Adipocyte (in vitro differentiated cells): Measurements from ENCODE around the gene TAS1R3.

ENCODE experiments used
- DNase-seq: peaks from one replicate; pipeline ENCODE4 v3.0.0-alpha.2; 2015; ENCODE audit warnings: low read depth
- H3K27me3 ChIP-seq: replicated peaks from 2 replicates; pipeline ENCODE4 v1.7.0; 2013; ENCODE audit warnings: mild to moderate bottlenecking, low read length, moderate library complexity; ENCODE audit not compliant: control insufficient read depth, insufficient read depth
- H3K36me3 ChIP-seq: 2 replicates; pipeline ENCODE4 v1.7.0; 2013; ENCODE audit warnings: low read length, mild to moderate bottlenecking, moderate library complexity; ENCODE audit not compliant: control insufficient read depth, insufficient read depth, severe bottlenecking
- H3K4me1 ChIP-seq: 2 replicates; pipeline ENCODE4 v1.7.0; 2013; ENCODE audit warnings: mild to moderate bottlenecking, low read length, moderate library complexity; ENCODE audit not compliant: control insufficient read depth, insufficient read depth
- H3K4me3 ChIP-seq: 2 replicates; pipeline ENCODE4 v1.7.0; 2013; ENCODE audit warnings: mild to moderate bottlenecking, low read length, moderate library complexity
- H3K9ac ChIP-seq: 2 replicates; pipeline ENCODE4 v1.7.0; 2013; ENCODE audit warnings: mild to moderate bottlenecking, low read length, moderate library complexity
- H3K9me3 ChIP-seq: 2 replicates; pipeline ENCODE4 v1.7.0; 2013; ENCODE audit warnings: mild to moderate bottlenecking, low read length, moderate library complexity; ENCODE audit not compliant: control insufficient read depth

TAS1R3 gene

GRCh38 chr1:1373051-1373814 lies 42.2 kb downstream of the TAS1R3 start:
- peaks cover 41% of the 10 kb centered on the region for H3K4me1 ChIP-seq
- no peaks in the 10 kb centered on the region for H3K9me3 ChIP-seq
- peak overlapping the region; percentile 91 for H3K4me3 ChIP-seq
- H3K27me3 ChIP-seq, result no peaks in the 10 kb centered on the region
- peak overlapping the region; percentile 99 for H3K9ac ChIP-seq
- H3K36me3 ChIP-seq, result peaks cover 12% of the 10 kb centered on the region
- no peak for DNase-seq

- peak overlapping the region; percentile 91 for H3K4me3 ChIP-seq
- H3K9me3 ChIP-seq, result no peaks in the 10 kb centered on the region
- DNase-seq, result no peak
- H3K9ac ChIP-seq, result peak overlapping the region; percentile 99
- peaks cover 12% of the 10 kb centered on the region for H3K36me3 ChIP-seq
- no peaks in the 10 kb centered on the region for H3K27me3 ChIP-seq
- peaks cover 41% of the 10 kb centered on the region for H3K4me1 ChIP-seq
These were observed 42.9 kb downstream of the TAS1R3 start for GRCh38 chr1:1373815-1374588.

GRCh38 chr1:1374589-1374928 lies 43.5 kb downstream of the TAS1R3 start:
- Histone ChIP-seq H3K9ac (peak overlapping the region; percentile 99), H3K4me1 (peaks cover 41% of the 10 kb centered on the region), H3K4me3 (peak overlapping the region; percentile 91), H3K36me3 (peaks cover 12% of the 10 kb centered on the region), H3K9me3 (no peaks in the 10 kb centered on the region), H3K27me3 (no peaks in the 10 kb centered on the region)
- peak; percentile 53 for DNase-seq

GRCh38 chr1:1374929-1375662 lies 44.0 kb downstream of the TAS1R3 start, which contains the start of gene AURKAIP1:
AURKAIP1 (minus strand) TSS chr1:1375207; CDS start chr1:1374756, 451 bp downstream.
- peaks cover 41% of the 10 kb centered on the region for H3K4me1 ChIP-seq
- H3K27me3 ChIP-seq, result no peaks in the 10 kb centered on the region
- peak; percentile 100 for DNase-seq
- H3K4me3 ChIP-seq, result peak within 1 kb of the TSS; percentile 91
- peak within 1 kb of the TSS; percentile 99 for H3K9ac ChIP-seq
- H3K9me3 ChIP-seq, result no peaks in the 10 kb centered on the region
- peaks cover 12% of the 10 kb centered on the region for H3K36me3 ChIP-seq

- Histone ChIP-seq H3K9ac (peak overlapping the region; percentile 99), H3K27me3 (no peaks in the 10 kb centered on the region), H3K4me1 (peaks cover 29% of the 10 kb centered on the region), H3K9me3 (no peaks in the 10 kb centered on the region), H3K36me3 (peaks cover 12% of the 10 kb centered on the region), H3K4me3 (peak overlapping the region; percentile 91)
- no peak for DNase-seq
These were observed 45.6 kb downstream of the TAS1R3 start for GRCh38 chr1:1376551-1377226.

- Histone ChIP-seq H3K9me3 (no peaks in the 10 kb centered on the region), H3K9ac (no peak overlapping the region), H3K4me1 (peaks cover 23% of the 10 kb centered on the region), H3K36me3 (peaks cover 12% of the 10 kb centered on the region), H3K27me3 (no peaks in the 10 kb centered on the region), H3K4me3 (no peak overlapping the region)
- DNase-seq, result no peak
These were observed 46.6 kb downstream of the TAS1R3 start for GRCh38 chr1:1377540-1378205.

- Histone ChIP-seq H3K27me3 (no peaks in the 10 kb centered on the region), H3K9me3 (no peaks in the 10 kb centered on the region), H3K9ac (no peak overlapping the region), H3K4me3 (no peak overlapping the region), H3K36me3 (peaks cover 9% of the 10 kb centered on the region), H3K4me1 (peaks cover 8% of the 10 kb centered on the region)
- no peak for DNase-seq
These were observed 49.8 kb downstream of the TAS1R3 start for GRCh38 chr1:1380860-1381259.

- no peak for DNase-seq
- H3K36me3 ChIP-seq, result peaks cover 14% of the 10 kb centered on the region
- H3K9ac ChIP-seq, result no peak overlapping the region
- H3K27me3 ChIP-seq, result no peaks in the 10 kb centered on the region
- no peaks in the 10 kb centered on the region for H3K9me3 ChIP-seq
- peaks cover 4% of the 10 kb centered on the region for H3K4me1 ChIP-seq
- no peak overlapping the region for H3K4me3 ChIP-seq
These were observed 50.2 kb downstream of the TAS1R3 start for GRCh38 chr1:1381294-1381693.
